Lower leg skin (tissue), 3 donors: ENCODE measurements around the gene PMEPA1.

ENCODE experiments used
- CTCF ChIP-seq, 3 donors: fragments of 450-650 bp; IDR thresholded peaks; one replicate each; pipeline ENCODE4 v1.5.1; 2016; ENCODE audit warnings: antibody characterized with exemption in 3 of 3, mild to moderate bottlenecking in 3 of 3, moderate library complexity in 2 of 3
- POLR2A ChIP-seq, 2 donors: fragments of 450-650 bp; IDR thresholded peaks; one replicate each; pipeline ENCODE4 v1.6.1; 2016 to 2017; ENCODE audit warnings: antibody characterized with exemption in 2 of 2, mild to moderate bottlenecking in 1 of 2, moderate library complexity in 1 of 2

- no peak for TF ChIP-seq CTCF (IDR thresholded peaks at IDR 0.05)
- no peak for TF ChIP-seq POLR2A (IDR thresholded peaks at IDR 0.05)
These were observed 15.3 kb downstream of the PMEPA1 start for GRCh38 chr20:57694481-57694880.
